PC-9 (cell line): ENCODE results near the gene RTL1.

Source experiments
- EZH2 ChIP-seq: fragments of 200-600 bp; sonication (generic); IDR thresholded peaks from 2 replicates; pipeline ENCODE4 v1.8.0; 2017; ENCODE audit warnings: antibody characterized with exemption, low read depth
- TF ChIP-seq, protein P1 (sequence below): fragments of 200-600 bp; sonication (generic); conservative IDR thresholded peaks from 2 replicates; pipeline ENCODE4 v1.6.1; 2017; ENCODE audit warnings: mixed run types, antibody characterized with exemption, mild to moderate bottlenecking, moderate library complexity

DNA sequence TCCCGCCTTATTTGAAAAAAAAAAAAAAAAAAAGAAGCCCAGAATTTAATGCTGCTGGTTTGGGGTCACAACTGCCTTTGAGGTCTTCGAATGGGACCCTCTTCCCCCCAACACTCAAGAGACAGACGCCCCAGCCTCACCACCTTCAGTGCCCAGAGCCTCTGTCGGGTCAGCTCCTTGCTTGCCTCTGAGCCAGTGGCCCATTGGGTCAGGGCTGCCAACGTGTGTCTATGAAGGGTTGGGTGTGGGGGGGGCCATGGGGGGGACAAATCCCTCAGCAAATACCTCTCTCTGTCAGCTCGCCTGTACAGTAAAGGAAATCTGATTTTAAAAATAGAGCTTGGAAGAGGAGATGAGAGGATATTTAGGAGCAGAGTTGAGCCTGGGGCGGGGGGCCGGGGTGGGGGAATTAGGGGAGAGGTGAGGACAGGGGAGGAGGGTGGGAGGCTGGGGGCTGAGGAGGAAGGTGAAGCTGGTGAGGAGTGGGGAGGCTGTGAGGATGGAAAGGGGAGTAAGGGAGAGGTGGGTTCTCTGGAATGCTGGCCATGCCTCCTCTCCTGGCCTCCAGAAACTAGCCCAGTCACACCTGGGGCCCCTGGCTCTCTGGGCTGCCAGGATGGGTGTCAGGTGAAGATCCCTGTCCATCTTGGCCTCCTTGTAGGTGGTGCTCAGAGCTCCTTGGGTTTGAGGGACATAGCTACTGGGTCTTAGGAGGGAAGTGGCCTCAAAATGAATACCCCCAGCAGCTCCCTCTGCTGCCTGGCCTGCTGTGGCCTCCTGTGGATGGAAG lies 13.3 kb downstream of the RTL1 start:
- TF ChIP-seq, protein P1, sequence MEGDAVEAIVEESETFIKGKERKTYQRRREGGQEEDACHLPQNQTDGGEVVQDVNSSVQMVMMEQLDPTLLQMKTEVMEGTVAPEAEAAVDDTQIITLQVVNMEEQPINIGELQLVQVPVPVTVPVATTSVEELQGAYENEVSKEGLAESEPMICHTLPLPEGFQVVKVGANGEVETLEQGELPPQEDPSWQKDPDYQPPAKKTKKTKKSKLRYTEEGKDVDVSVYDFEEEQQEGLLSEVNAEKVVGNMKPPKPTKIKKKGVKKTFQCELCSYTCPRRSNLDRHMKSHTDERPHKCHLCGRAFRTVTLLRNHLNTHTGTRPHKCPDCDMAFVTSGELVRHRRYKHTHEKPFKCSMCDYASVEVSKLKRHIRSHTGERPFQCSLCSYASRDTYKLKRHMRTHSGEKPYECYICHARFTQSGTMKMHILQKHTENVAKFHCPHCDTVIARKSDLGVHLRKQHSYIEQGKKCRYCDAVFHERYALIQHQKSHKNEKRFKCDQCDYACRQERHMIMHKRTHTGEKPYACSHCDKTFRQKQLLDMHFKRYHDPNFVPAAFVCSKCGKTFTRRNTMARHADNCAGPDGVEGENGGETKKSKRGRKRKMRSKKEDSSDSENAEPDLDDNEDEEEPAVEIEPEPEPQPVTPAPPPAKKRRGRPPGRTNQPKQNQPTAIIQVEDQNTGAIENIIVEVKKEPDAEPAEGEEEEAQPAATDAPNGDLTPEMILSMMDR, result no peak
- TF ChIP-seq EZH2, result no peak
